ENCODE results near the gene VPS25. TPM values are rescaled to one million over a fixed set of nuclear protein-coding genes. Genes with fewer than 3 reads are reported as not detected.
A peak's percentile ranks its signal among the peaks of the same experiment; 100 is the strongest.

The VPS25 gene
- total and polyA plus RNA-seq, 2 experiments from 2014 or later, result 101 to 136 TPM

DNA sequence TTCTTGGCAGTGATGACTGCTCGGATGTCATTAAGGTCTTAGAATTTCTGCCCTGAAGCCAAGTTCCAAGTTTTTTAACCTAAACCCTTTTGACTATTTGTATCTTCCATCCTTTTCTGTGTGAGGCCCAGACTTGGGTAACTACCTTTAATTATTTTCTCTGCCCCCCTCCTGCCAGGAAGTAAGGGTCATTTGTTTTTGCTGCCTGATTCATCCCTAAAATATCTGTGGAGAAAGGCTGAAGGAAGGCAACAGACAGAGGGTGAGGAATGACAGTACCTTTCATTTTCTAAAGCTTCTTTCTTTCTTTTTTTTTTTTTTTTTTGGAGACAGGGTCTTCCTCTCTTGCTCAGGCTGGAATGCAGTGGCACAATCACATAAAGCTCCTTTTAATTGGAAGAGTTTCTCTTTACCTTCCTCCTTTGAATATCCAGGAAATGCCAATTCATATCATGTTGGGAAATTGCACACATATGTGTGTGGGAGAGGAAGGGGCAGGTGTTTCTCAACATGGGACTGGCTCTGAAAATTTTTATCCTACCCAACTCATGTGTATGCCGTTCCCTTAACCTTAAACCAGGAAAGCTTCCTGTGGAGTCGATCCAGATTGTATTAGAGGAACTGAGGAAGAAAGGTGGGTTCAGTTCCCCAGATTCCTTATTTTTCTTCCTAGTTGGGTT, 957 bp downstream of the VPS25 start:
- peaks cover 8% of the 10 kb centered on the region for H3K4me1 ChIP-seq (ENCODE audit: low read depth)
- TF ChIP-seq, protein P1, sequence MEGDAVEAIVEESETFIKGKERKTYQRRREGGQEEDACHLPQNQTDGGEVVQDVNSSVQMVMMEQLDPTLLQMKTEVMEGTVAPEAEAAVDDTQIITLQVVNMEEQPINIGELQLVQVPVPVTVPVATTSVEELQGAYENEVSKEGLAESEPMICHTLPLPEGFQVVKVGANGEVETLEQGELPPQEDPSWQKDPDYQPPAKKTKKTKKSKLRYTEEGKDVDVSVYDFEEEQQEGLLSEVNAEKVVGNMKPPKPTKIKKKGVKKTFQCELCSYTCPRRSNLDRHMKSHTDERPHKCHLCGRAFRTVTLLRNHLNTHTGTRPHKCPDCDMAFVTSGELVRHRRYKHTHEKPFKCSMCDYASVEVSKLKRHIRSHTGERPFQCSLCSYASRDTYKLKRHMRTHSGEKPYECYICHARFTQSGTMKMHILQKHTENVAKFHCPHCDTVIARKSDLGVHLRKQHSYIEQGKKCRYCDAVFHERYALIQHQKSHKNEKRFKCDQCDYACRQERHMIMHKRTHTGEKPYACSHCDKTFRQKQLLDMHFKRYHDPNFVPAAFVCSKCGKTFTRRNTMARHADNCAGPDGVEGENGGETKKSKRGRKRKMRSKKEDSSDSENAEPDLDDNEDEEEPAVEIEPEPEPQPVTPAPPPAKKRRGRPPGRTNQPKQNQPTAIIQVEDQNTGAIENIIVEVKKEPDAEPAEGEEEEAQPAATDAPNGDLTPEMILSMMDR (IDR thresholded peaks at IDR 0.05; ENCODE audit: low read depth, low read length), result no peak
- H3K4me3 ChIP-seq, result peak overlapping the region; percentile 69
- no peaks in the 10 kb centered on the region for H3K27me3 ChIP-seq
- peaks cover 25% of the 10 kb centered on the region for H3K36me3 ChIP-seq
- DNase-seq (ENCODE audit: low read depth in 1 of 2, low spot score in 1 of 2), result no peak
- H3K9me3 ChIP-seq (ENCODE audit: low read depth), result no peaks in the 10 kb centered on the region
- no peak overlapping the region for H3K27ac ChIP-seq

GRCh38 chr17:42775534-42776098, 2.4 kb downstream of the VPS25 start:
- Histone ChIP-seq H3K9me3 (ENCODE audit: low read depth) (no peaks in the 10 kb centered on the region), H3K36me3 (peaks cover 26% of the 10 kb centered on the region), H3K4me3 (no peak overlapping the region), H3K4me1 (ENCODE audit: low read depth) (peaks cover 8% of the 10 kb centered on the region), H3K27ac (no peak overlapping the region), H3K27me3 (peaks cover under 1% of the 10 kb centered on the region)
- DNase-seq (ENCODE audit: low read depth in 1 of 2, low spot score in 1 of 2), result peak in 1 of 2 donors; percentile 49
- TF ChIP-seq, protein P1 (IDR thresholded peaks at IDR 0.05; ENCODE audit: low read depth, low read length), result no peak

- no peak for DNase-seq (ENCODE audit: low read depth in 1 of 2, low spot score in 1 of 2)
- H3K27ac ChIP-seq, result no peak overlapping the region
- TF ChIP-seq, protein P1 (IDR thresholded peaks at IDR 0.05; ENCODE audit: low read depth, low read length), result no peak
- H3K4me1 ChIP-seq (ENCODE audit: low read depth), result peaks cover 5% of the 10 kb centered on the region
- H3K27me3 ChIP-seq, result peaks cover 29% of the 10 kb centered on the region
- H3K36me3 ChIP-seq, result peaks cover 26% of the 10 kb centered on the region
- no peaks in the 10 kb centered on the region for H3K9me3 ChIP-seq (ENCODE audit: low read depth)
- no peak overlapping the region for H3K4me3 ChIP-seq
Observed at GRCh38 chr17:42778570-42778969, 5.3 kb downstream of the VPS25 start.

- Histone ChIP-seq H3K27me3 (peaks cover 34% of the 10 kb centered on the region), H3K27ac (no peak overlapping the region), H3K36me3 (peaks cover 26% of the 10 kb centered on the region), H3K4me1 (ENCODE audit: low read depth) (no peaks in the 10 kb centered on the region), H3K4me3 (no peak overlapping the region), H3K9me3 (ENCODE audit: low read depth) (no peaks in the 10 kb centered on the region)
- TF ChIP-seq, protein P1 (IDR thresholded peaks at IDR 0.05; ENCODE audit: low read depth, low read length), result no peak
- DNase-seq (ENCODE audit: low read depth in 1 of 2, low spot score in 1 of 2), result no peak
Observed at GRCh38 chr17:42779304-42779935, 6.2 kb downstream of the VPS25 start.

GRCh38 chr17:42779936-42780850, 6.9 kb downstream of the VPS25 start, which contains the start of gene WNK4:
Gene WNK4, plus strand, starts transcription at chr17:42780610. Its CDS starts 89 bp downstream, at chr17:42780699.
- Histone ChIP-seq H3K27ac (no peak within 1 kb of the TSS), H3K9me3 (ENCODE audit: low read depth) (no peaks in the 10 kb centered on the region), H3K4me1 (ENCODE audit: low read depth) (no peaks in the 10 kb centered on the region), H3K27me3 (peaks cover 34% of the 10 kb centered on the region), H3K4me3 (peak within 1 kb of the TSS; percentile 50), H3K36me3 (peaks cover 21% of the 10 kb centered on the region)
- peak; percentile 46 to 53 for DNase-seq (ENCODE audit: low read depth in 1 of 2, low spot score in 1 of 2)
- TF ChIP-seq, protein P1 (IDR thresholded peaks at IDR 0.05; ENCODE audit: low read depth, low read length), result no peak
